ENCODE results near the gene KCNK16.

KCNK16 gene

GRCh38 chr6:39304951-39305350, 17.6 kb downstream of the KCNK16 start:
- Mint-ChIP-seq H3K27ac (no peak overlapping the region), H3K9me3 (no peaks in the 10 kb centered on the region), H3K36me3 (ENCODE audit: low read depth) (no peaks in the 10 kb centered on the region), H3K4me3 (no peak overlapping the region), H3K4me1 (ENCODE audit: low read depth) (peaks cover 4% of the 10 kb centered on the region), H3K27me3 (ENCODE audit: low read depth) (peaks cover 5% of the 10 kb centered on the region)

DNA sequence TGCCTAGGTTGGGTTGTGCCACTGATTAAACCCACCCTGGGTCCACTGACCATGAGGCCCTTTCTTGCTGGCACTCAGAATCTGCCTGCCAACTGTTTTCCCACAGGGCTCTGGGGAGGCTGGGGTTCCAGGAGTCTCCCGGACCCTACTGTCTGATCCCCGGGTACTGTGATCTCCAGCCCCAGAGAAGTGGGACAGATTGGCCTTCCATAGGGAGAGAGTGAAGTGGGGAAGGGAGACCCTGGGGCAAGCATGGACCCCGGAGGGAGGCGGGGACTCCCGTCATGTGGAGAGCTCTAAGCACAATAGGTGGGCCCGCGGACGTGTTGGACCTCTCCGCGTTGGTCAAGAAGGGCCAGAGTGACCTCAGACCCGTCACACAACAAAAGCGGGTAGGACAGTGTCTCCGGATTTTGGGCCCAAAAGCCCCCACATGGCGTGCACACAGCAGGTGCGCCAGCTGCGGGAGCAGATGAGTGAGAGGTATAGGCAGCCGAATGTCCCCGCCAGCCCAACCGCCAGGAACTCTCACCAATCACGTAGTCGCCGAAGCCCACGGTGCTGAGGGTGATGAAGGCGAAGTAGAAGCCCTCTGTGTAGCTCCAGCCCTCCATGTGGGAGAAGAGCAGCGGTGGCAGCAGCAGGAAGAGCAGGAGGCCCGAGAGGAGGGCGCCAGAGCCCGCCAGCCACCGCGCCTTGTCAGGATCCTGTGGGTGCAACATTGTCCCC, 18.9 kb downstream of the KCNK16 start:
- Mint-ChIP-seq H3K4me1 (ENCODE audit: low read depth) (peaks cover 4% of the 10 kb centered on the region), H3K36me3 (ENCODE audit: low read depth) (no peaks in the 10 kb centered on the region), H3K4me3 (no peak overlapping the region), H3K27ac (no peak overlapping the region), H3K27me3 (ENCODE audit: low read depth) (peaks cover 4% of the 10 kb centered on the region), H3K9me3 (no peaks in the 10 kb centered on the region)

DNA sequence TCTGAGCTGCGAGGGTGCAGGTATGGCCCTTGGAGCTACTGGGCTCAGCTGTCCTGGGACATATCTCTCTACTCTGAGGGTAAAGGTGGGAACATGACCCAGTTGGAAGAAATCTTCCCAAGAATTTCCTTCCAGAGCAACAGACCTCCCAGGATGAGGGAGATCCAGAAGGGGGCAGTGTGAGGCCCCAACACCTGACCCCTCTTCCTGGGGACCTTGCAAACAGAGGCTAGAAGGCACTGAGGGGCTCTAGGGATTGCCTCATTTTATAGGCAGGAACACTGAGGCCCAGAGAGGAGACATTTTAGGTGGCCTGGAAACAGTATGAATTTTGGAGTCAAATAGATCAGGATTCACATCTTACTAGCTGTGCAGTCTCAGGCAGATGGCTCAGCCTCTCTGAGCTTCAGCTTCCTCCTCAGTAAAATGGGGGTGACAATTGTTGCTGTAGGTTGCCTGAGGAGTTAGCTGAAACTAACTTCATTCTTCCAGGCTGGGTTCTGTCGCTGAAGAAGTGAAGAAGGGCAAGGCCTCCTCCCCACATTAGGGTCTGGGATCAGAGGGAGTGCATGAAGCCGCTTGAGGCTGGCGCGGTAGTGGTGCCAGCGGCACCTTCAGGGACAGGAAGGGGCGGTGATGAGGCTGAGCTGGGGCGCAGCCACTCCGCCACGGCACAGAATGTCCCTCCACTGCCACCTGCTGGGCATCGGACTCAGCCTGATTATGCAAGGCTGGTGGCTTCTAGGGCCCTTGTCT, 19.7 kb downstream of the KCNK16 start:
- peak overlapping the region; percentile 14 for H3K4me3 Mint-ChIP-seq
- H3K4me1 Mint-ChIP-seq (ENCODE audit: low read depth): peaks cover 4% of the 10 kb centered on the region
- no peaks in the 10 kb centered on the region for H3K9me3 Mint-ChIP-seq
- no peak overlapping the region for H3K27ac Mint-ChIP-seq
- H3K36me3 Mint-ChIP-seq (ENCODE audit: low read depth): no peaks in the 10 kb centered on the region
- H3K27me3 Mint-ChIP-seq (ENCODE audit: low read depth): peaks cover 3% of the 10 kb centered on the region

- H3K36me3 Mint-ChIP-seq (ENCODE audit: low read depth): no peaks in the 10 kb centered on the region
- no peak overlapping the region for H3K27ac Mint-ChIP-seq
- H3K4me1 Mint-ChIP-seq (ENCODE audit: low read depth): peaks cover 4% of the 10 kb centered on the region
- no peaks in the 10 kb centered on the region for H3K27me3 Mint-ChIP-seq (ENCODE audit: low read depth)
- no peak overlapping the region for H3K4me3 Mint-ChIP-seq
- H3K9me3 Mint-ChIP-seq: no peaks in the 10 kb centered on the region
These were observed 20.5 kb downstream of the KCNK16 start for GRCh38 chr6:39302011-39302410.

DNA sequence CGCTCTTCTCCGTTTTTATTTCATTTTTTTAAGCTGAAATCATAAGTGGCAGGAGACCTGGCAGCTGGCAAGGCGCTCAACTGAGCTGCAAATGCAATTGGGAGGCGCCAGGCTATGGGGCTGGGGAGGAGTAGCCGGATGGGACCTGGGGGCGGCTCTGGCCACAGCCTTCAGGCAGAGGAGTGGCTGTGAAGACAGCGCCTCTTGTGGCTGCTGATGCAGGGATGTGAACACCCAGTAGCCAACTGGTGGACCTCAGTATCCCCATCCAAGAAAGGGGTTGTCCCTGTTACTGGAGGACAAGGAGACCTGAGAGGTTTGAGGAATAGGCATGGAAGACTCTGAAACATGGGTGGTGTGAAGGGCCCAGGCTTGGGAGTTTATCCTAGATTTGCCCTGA, 20.9 kb downstream of the KCNK16 start:
- Mint-ChIP-seq H3K27ac (no peak overlapping the region), H3K4me1 (ENCODE audit: low read depth) (peaks cover 4% of the 10 kb centered on the region)

GRCh38 chr6:39300739-39301138, 21.8 kb downstream of the KCNK16 start:
- H3K36me3 Mint-ChIP-seq (ENCODE audit: low read depth): no peaks in the 10 kb centered on the region
- no peak overlapping the region for H3K27ac Mint-ChIP-seq
- peaks cover 4% of the 10 kb centered on the region for H3K4me1 Mint-ChIP-seq (ENCODE audit: low read depth)
- no peaks in the 10 kb centered on the region for H3K27me3 Mint-ChIP-seq (ENCODE audit: low read depth)
- H3K4me3 Mint-ChIP-seq: no peak overlapping the region
- H3K9me3 Mint-ChIP-seq: no peaks in the 10 kb centered on the region

More for the DNA sequence above, 20.9 kb downstream of the KCNK16 start:
- Mint-ChIP-seq H3K4me3 (no peak overlapping the region), H3K27me3 (ENCODE audit: low read depth) (no peaks in the 10 kb centered on the region), H3K9me3 (no peaks in the 10 kb centered on the region), H3K36me3 (ENCODE audit: low read depth) (no peaks in the 10 kb centered on the region)

GRCh38 chr6:39298061-39298460, 24.4 kb downstream of the KCNK16 start:
- H3K27me3 Mint-ChIP-seq (ENCODE audit: low read depth): no peaks in the 10 kb centered on the region
- peaks cover 4% of the 10 kb centered on the region for H3K4me1 Mint-ChIP-seq (ENCODE audit: low read depth)
- no peak overlapping the region for H3K27ac Mint-ChIP-seq
- no peaks in the 10 kb centered on the region for H3K9me3 Mint-ChIP-seq
- H3K4me3 Mint-ChIP-seq: no peak overlapping the region
- H3K36me3 Mint-ChIP-seq (ENCODE audit: low read depth): no peaks in the 10 kb centered on the region

GRCh38 chr6:39296745-39297640, 25.5 kb downstream of the KCNK16 start:
- Mint-ChIP-seq H3K4me3 (no peak overlapping the region), H3K27me3 (ENCODE audit: low read depth) (peaks cover 4% of the 10 kb centered on the region), H3K4me1 (ENCODE audit: low read depth) (no peaks in the 10 kb centered on the region), H3K9me3 (no peaks in the 10 kb centered on the region), H3K27ac (no peak overlapping the region), H3K36me3 (ENCODE audit: low read depth) (no peaks in the 10 kb centered on the region)

DNA sequence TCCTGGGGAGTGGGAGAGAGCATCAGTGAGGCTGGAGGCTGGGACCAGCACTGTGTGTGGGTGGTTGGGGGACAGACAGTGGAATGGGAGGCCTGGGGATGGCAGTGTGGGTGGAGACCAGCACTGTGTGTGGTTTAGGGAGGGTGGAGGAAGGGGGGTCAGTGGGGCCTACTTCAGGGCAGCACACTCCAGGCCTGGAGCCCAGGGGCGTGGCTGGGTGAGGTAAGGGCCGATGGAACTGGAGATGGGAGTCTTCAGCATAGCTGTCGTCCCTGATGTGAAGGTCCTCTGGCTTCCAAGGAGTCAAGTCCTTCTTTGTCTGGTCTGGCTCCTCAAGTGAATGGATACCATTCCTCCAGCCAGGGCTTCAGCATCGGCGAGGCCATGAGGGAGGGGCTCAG, 26.9 kb downstream of the KCNK16 start:
- no peak overlapping the region for H3K27ac Mint-ChIP-seq
- H3K4me3 Mint-ChIP-seq: no peak overlapping the region
- H3K27me3 Mint-ChIP-seq (ENCODE audit: low read depth): peaks cover 8% of the 10 kb centered on the region
- H3K36me3 Mint-ChIP-seq (ENCODE audit: low read depth): no peaks in the 10 kb centered on the region
- no peaks in the 10 kb centered on the region for H3K9me3 Mint-ChIP-seq
- no peaks in the 10 kb centered on the region for H3K4me1 Mint-ChIP-seq (ENCODE audit: low read depth)

DNA sequence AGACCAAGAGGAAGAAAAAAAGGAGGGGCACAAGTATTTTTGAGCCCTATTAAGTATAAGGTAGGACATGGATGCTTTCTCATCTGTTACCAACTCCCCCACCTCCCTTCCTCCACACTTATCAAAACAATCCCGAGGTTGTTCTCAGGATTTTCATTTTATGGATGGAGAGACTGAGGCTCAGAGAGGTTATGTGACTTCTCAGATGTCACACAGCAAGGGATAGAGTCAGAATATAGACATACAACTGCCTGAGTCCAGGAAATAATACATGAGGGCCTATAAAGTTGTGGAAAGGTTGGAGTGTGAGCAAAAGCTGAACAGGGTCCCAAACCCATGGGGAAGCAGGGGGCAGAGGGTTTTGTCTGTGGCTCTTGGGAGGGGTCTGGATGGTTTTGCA, 27.6 kb downstream of the KCNK16 start:
- H3K4me1 Mint-ChIP-seq (ENCODE audit: low read depth): no peaks in the 10 kb centered on the region
- no peaks in the 10 kb centered on the region for H3K36me3 Mint-ChIP-seq (ENCODE audit: low read depth)
- H3K9me3 Mint-ChIP-seq: no peaks in the 10 kb centered on the region
- H3K4me3 Mint-ChIP-seq: no peak overlapping the region
- no peak overlapping the region for H3K27ac Mint-ChIP-seq
- peaks cover 8% of the 10 kb centered on the region for H3K27me3 Mint-ChIP-seq (ENCODE audit: low read depth)

DNA sequence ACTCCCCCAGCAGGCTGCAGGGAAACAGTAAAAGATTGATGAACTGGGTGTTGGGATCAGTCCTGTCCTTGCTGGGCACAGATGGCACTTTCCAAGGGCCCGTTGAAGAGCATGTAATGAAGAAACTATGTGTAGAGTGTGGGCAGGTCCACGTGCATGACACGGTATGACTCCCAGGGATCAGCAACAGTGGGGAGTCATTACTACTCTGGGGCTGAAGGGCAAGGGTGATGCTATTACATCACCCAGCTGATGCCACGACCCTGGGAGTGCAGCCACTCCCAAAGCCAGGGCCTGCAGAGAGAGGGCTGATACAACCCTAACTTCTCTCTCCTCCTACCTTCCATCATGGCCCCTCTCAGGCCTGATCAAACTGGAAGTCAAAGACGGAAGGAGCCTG, 28.4 kb downstream of the KCNK16 start:
- no peak overlapping the region for H3K27ac Mint-ChIP-seq
- H3K9me3 Mint-ChIP-seq: no peaks in the 10 kb centered on the region
- no peaks in the 10 kb centered on the region for H3K36me3 Mint-ChIP-seq (ENCODE audit: low read depth)
- no peaks in the 10 kb centered on the region for H3K4me1 Mint-ChIP-seq (ENCODE audit: low read depth)
- no peak overlapping the region for H3K4me3 Mint-ChIP-seq
- H3K27me3 Mint-ChIP-seq (ENCODE audit: low read depth): peaks cover 8% of the 10 kb centered on the region

DNA sequence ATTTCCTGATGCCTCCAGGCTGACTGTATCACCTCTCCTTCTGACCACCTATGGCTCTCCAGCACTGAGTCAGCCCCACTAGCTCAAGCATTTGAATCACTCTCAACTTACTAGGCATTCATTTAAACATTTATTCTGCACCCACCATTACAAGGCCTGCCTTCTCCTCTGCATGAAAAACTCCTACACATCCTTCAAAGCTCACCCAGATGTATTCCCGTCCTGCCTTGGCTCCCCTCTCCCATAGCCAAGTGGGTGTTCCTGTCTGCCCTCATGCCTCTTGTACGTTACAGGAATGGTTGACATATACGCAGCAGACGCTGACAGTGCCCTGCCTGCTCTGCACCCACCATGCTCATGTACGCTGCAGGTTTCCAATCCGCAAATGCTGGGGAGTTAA, 29.9 kb downstream of the KCNK16 start:
- Mint-ChIP-seq H3K27ac (no peak overlapping the region), H3K27me3 (ENCODE audit: low read depth) (peaks cover 13% of the 10 kb centered on the region), H3K4me1 (ENCODE audit: low read depth) (peaks cover 3% of the 10 kb centered on the region), H3K9me3 (peaks cover 3% of the 10 kb centered on the region), H3K36me3 (ENCODE audit: low read depth) (no peaks in the 10 kb centered on the region), H3K4me3 (no peak overlapping the region)

DNA sequence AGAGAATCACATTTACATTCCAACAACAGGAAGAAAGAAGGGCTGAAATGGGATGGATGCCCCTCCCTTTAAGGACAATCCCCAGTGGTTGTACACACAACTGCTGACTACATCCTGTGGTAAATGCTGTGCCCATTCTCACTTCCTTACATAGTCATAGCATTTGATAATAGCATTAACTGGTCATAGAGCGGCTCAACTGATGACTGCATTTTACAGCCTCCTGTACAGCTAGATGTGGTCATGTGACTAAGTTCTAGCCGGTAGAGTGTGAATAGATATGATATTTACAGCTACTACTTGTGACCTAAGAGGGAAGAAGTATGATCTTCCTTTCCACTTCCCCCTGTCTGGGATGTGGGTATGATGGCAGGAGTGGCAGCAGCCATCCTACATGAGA, 33.0 kb downstream of the KCNK16 start:
- no peak overlapping the region for H3K27ac Mint-ChIP-seq
- peaks cover 17% of the 10 kb centered on the region for H3K27me3 Mint-ChIP-seq (ENCODE audit: low read depth)
- H3K4me3 Mint-ChIP-seq: no peak overlapping the region
- H3K9me3 Mint-ChIP-seq: peaks cover 3% of the 10 kb centered on the region
- peaks cover 3% of the 10 kb centered on the region for H3K4me1 Mint-ChIP-seq (ENCODE audit: low read depth)
- H3K36me3 Mint-ChIP-seq (ENCODE audit: low read depth): no peaks in the 10 kb centered on the region

DNA sequence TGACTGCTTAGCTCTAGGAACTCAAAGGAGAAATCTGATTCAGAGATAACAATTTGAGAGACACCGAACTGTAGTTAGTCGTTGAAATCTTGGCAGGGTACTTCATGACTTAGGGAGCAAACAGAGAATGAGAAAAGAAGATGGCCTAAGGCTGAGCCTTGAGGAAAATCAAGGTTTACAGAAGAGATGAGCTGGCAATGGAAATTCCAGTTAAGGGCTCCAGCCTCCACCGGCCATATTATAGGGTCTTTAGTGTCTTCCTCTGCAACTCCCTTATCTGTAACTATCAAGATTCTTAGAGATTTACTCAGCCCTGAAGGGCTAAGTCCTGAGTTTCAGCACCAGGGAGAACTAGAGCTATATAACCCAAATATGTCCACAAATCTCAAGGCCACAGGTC, 34.9 kb downstream of the KCNK16 start:
- H3K27me3 Mint-ChIP-seq (ENCODE audit: low read depth): peaks cover 20% of the 10 kb centered on the region
- no peaks in the 10 kb centered on the region for H3K36me3 Mint-ChIP-seq (ENCODE audit: low read depth)
- H3K27ac Mint-ChIP-seq: no peak overlapping the region
- no peak overlapping the region for H3K4me3 Mint-ChIP-seq
- peaks cover 3% of the 10 kb centered on the region for H3K4me1 Mint-ChIP-seq (ENCODE audit: low read depth)
- peaks cover 3% of the 10 kb centered on the region for H3K9me3 Mint-ChIP-seq
